GM19025 (cell line): ENCODE results near the gene CHRNB1.

ENCODE experiments used
- ATAC-seq: cut with Tn5 transposase; IDR thresholded peaks from one replicate; pipeline ENCODE4 v1.9.1; 2021; ENCODE audit warnings: mild to moderate bottlenecking, low read depth, moderate library complexity; ENCODE audit not compliant: unreplicated experiment

CHRNB1 gene

GRCh38 chr17:7444682-7445618 is at the start of gene CHRNB1:
Gene CHRNB1 (plus strand): TSS chr17:7445061. CDS start chr17:7445128, 67 bp downstream.
- no peak for ATAC-seq

GRCh38 chr17:7396147-7396546 is 48.7 kb upstream of the CHRNB1 start:
- no peak for ATAC-seq

- no peak for ATAC-seq
Observed at GRCh38 chr17:7398612-7399011, 46.2 kb upstream of the CHRNB1 start.

GRCh38 chr17:7403043-7403726 is 41.7 kb upstream of the CHRNB1 start:
- ATAC-seq: no peak

- no peak for ATAC-seq
Observed at GRCh38 chr17:7403727-7403976, 41.2 kb upstream of the CHRNB1 start.

- peak; percentile 93 for ATAC-seq
Observed at GRCh38 chr17:7403977-7404736, 40.7 kb upstream of the CHRNB1 start, which contains the start of gene TMEM256. Gene TMEM256 (minus strand): TSS chr17:7404097. CDS start chr17:7404084, 13 bp downstream.

- ATAC-seq: peak; percentile 6
Observed at GRCh38 chr17:7404737-7405349, 40.0 kb upstream of the CHRNB1 start.

- ATAC-seq: no peak
Observed at GRCh38 chr17:7405350-7406234, 39.3 kb upstream of the CHRNB1 start.

- ATAC-seq: no peak
Observed at GRCh38 chr17:7406235-7406825, 38.5 kb upstream of the CHRNB1 start.

GRCh38 chr17:7407082-7407481 is 37.8 kb upstream of the CHRNB1 start:
- ATAC-seq: no peak

- ATAC-seq: no peak
Observed at GRCh38 chr17:7407485-7408251, 37.2 kb upstream of the CHRNB1 start, which contains the start of gene NLGN2. Gene NLGN2 (plus strand): TSS chr17:7407845. CDS start chr17:7408256, 411 bp downstream.

GRCh38 chr17:7408252-7408727 is 36.6 kb upstream of the CHRNB1 start:
- no peak for ATAC-seq

GRCh38 chr17:7408863-7409262 is 36.0 kb upstream of the CHRNB1 start:
- no peak for ATAC-seq

- ATAC-seq: no peak
Observed at GRCh38 chr17:7409716-7410115, 35.1 kb upstream of the CHRNB1 start.

GRCh38 chr17:7410634-7411426 is 34.0 kb upstream of the CHRNB1 start:
- ATAC-seq: no peak

GRCh38 chr17:7411427-7411750 is 33.5 kb upstream of the CHRNB1 start:
- no peak for ATAC-seq

- ATAC-seq: no peak
Observed at GRCh38 chr17:7413346-7413985, 31.4 kb upstream of the CHRNB1 start.
